ENCODE results near the gene SLC12A6.

SLC12A6 gene

GRCh38 chr15:34332553-34333120 is 4.9 kb downstream of the SLC12A6 start:
- peaks cover 5% of the 10 kb centered on the region for H3K4me1 ChIP-seq
- H3K36me3 ChIP-seq (replicated peaks), result no peaks in the 10 kb centered on the region
- no peak overlapping the region for H3K4me3 ChIP-seq
- in situ Hi-C loops (cut with MboI; ENCODE audit: low sequenced_read_pairs), result no loop called here
- DNase-seq (ENCODE audit: low spot score in 2 of 2), result no peak
- H3K27me3 ChIP-seq (ENCODE audit: low read depth), result no peaks in the 10 kb centered on the region
- H3K9me3 ChIP-seq, result no peaks in the 10 kb centered on the region

DNA sequence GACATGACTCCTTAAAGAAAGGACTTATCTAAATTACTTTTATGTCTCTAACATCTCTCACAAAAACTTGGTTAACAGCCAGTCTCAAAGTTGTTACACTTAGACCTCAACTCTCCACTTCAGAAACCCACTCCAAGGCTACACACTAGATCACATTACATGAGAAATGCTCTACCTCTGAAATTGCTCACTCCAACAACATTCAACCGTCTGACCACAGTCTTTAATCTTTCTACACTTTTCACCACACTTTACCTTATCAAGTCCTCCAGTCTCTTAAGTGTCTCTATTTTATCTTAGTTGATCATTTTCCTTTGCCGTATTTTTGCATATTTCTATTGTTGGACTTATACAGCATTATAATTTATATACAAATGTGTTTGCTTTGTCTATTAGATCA is 5.8 kb downstream of the SLC12A6 start:
- H3K27me3 ChIP-seq (ENCODE audit: low read depth), result no peaks in the 10 kb centered on the region
- no peaks in the 10 kb centered on the region for H3K9me3 ChIP-seq
- in situ Hi-C loops (cut with MboI; ENCODE audit: low sequenced_read_pairs), result no loop called here
- H3K4me1 ChIP-seq, result peaks cover 3% of the 10 kb centered on the region
- H3K36me3 ChIP-seq (replicated peaks), result no peaks in the 10 kb centered on the region
- DNase-seq (ENCODE audit: low spot score in 2 of 2), result no peak
- no peak overlapping the region for H3K4me3 ChIP-seq

GRCh38 chr15:34330279-34330678 is 7.3 kb downstream of the SLC12A6 start:
- Histone ChIP-seq H3K4me3 (no peak overlapping the region), H3K4me1 (no peaks in the 10 kb centered on the region), H3K27me3 (ENCODE audit: low read depth) (no peaks in the 10 kb centered on the region), H3K9me3 (no peaks in the 10 kb centered on the region), H3K36me3 (replicated peaks) (no peaks in the 10 kb centered on the region)
- no peak for DNase-seq (ENCODE audit: low spot score in 2 of 2)
- in situ Hi-C loops (cut with MboI; ENCODE audit: low sequenced_read_pairs), result no loop called here

DNA sequence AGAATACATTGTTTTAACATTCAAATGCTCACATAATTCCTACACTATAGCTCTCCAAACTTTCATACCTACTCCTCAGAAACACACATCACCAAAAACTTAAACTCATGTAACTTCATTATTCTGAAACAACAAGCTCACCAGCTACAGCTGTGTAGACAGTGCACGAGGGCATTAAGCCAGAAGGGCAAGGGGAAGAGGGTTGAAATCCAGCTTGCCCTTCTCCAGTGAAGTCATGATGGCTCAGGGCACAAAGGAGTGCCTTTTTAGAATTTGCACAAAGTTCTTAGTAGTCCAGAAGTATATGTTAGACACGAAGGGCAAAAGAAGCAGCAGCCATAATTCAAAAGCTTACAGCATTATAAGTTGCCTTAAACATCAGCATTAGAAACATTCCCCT is 8.6 kb downstream of the SLC12A6 start:
- in situ Hi-C loops (cut with MboI; ENCODE audit: low sequenced_read_pairs), result no loop called here
- no peak for DNase-seq (ENCODE audit: low spot score in 2 of 2)
- H3K4me3 ChIP-seq, result no peak overlapping the region
- no peaks in the 10 kb centered on the region for H3K27me3 ChIP-seq (ENCODE audit: low read depth)
- no peaks in the 10 kb centered on the region for H3K36me3 ChIP-seq (replicated peaks)
- no peaks in the 10 kb centered on the region for H3K9me3 ChIP-seq
- H3K4me1 ChIP-seq, result no peaks in the 10 kb centered on the region

DNA sequence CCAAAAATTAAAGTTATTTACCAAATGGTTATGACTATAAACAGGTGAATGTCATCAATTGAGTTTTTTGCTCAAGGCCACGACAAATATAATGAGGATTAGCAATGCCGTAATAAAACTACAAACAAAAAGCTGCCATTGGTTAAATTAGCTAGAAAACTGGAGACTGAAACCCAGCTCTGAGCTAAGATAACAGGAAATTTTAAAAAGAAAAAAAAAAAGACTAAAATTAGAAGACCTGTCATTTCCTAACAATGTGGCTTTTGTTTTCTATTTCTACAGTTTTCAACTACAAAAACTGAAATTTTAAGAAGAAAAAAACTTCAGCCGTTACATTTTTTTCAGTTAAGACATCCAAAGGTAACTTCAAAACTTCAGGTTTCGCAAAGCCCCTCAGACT is 9.7 kb downstream of the SLC12A6 start:
- Histone ChIP-seq H3K36me3 (replicated peaks) (no peaks in the 10 kb centered on the region), H3K9me3 (peaks cover 3% of the 10 kb centered on the region), H3K4me3 (no peak overlapping the region), H3K27me3 (ENCODE audit: low read depth) (no peaks in the 10 kb centered on the region), H3K4me1 (no peaks in the 10 kb centered on the region)
- no peak for DNase-seq (ENCODE audit: low spot score in 2 of 2)
- in situ Hi-C loops (cut with MboI; ENCODE audit: low sequenced_read_pairs), result no loop called here

GRCh38 chr15:34325368-34325767 is 12.2 kb downstream of the SLC12A6 start:
- Histone ChIP-seq H3K9me3 (peaks cover 3% of the 10 kb centered on the region), H3K36me3 (replicated peaks) (no peaks in the 10 kb centered on the region), H3K4me1 (no peaks in the 10 kb centered on the region), H3K27me3 (ENCODE audit: low read depth) (no peaks in the 10 kb centered on the region), H3K4me3 (no peak overlapping the region)
- DNase-seq (ENCODE audit: low spot score in 2 of 2), result no peak
- in situ Hi-C loops (cut with MboI; ENCODE audit: low sequenced_read_pairs), result no loop called here

- Histone ChIP-seq H3K9me3 (peaks cover 3% of the 10 kb centered on the region), H3K27me3 (ENCODE audit: low read depth) (no peaks in the 10 kb centered on the region), H3K4me1 (no peaks in the 10 kb centered on the region), H3K4me3 (no peak overlapping the region), H3K36me3 (replicated peaks) (no peaks in the 10 kb centered on the region)
- DNase-seq (ENCODE audit: low spot score in 2 of 2), result no peak
- in situ Hi-C loops (cut with MboI; ENCODE audit: low sequenced_read_pairs), result no loop called here
Observed at GRCh38 chr15:34324933-34325332, 12.6 kb downstream of the SLC12A6 start.

GRCh38 chr15:34323217-34323616 is 14.4 kb downstream of the SLC12A6 start:
- no peak overlapping the region for H3K4me3 ChIP-seq
- peaks cover 3% of the 10 kb centered on the region for H3K9me3 ChIP-seq
- H3K4me1 ChIP-seq, result peaks cover 3% of the 10 kb centered on the region
- H3K36me3 ChIP-seq (replicated peaks), result no peaks in the 10 kb centered on the region
- no peak for DNase-seq (ENCODE audit: low spot score in 2 of 2)
- in situ Hi-C loops (cut with MboI; ENCODE audit: low sequenced_read_pairs), result no loop called here
- H3K27me3 ChIP-seq (ENCODE audit: low read depth), result no peaks in the 10 kb centered on the region

- Histone ChIP-seq H3K9me3 (peaks cover 3% of the 10 kb centered on the region), H3K27me3 (ENCODE audit: low read depth) (no peaks in the 10 kb centered on the region), H3K4me3 (peak overlapping the region; percentile 36), H3K36me3 (replicated peaks) (no peaks in the 10 kb centered on the region), H3K4me1 (peaks cover 15% of the 10 kb centered on the region)
- in situ Hi-C loops (cut with MboI; ENCODE audit: low sequenced_read_pairs), result no loop called here
- DNase-seq (ENCODE audit: low spot score in 2 of 2), result peak; percentile 80 to 89
Observed at GRCh38 chr15:34318277-34319079, 19.1 kb downstream of the SLC12A6 start.

DNA sequence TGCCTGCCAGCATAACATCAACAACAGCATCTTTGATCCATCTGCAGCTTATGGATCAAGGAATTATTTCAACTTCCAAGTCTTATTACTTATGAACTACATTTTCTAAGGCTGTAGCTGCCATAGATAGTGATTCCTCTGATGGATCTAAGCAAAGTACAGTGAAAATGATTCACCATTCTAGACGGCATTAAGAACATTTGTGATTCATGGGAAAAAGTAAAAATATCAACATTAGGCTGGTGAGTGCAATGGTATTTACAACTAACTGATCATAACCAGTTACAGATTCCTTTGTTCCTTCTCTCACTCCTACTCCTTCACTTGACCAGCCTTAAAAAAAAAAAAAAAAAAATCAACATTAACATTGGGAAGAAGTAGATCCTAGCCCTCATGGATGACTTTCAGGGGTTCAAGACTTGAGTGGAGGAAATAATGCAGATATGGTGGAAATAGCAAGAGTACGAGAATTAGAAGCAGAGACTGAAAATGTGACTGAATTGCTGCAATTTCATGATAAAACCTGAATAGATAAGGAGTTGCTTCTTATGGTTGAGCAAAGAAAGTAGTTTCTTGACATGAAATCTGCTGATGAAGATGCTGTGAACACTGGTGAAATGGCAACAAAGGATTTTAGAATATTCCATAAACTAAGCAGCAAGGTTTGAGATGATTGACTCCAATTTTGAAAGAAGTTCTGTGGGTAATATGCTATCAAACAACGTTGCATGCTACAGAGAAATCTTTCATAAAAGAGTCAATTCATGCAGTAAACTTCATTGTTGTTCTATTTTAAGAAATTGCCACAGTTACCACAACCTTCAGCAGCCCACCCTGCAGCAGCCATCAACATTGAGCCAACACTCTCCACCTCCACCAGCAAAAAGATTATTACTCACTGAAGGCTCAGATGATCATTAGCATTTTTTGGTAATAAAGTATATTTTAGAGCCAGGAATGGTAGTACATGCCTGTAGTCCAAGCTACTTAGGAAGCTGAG is 22.8 kb downstream of the SLC12A6 start:
- Histone ChIP-seq H3K27me3 (ENCODE audit: low read depth) (no peaks in the 10 kb centered on the region), H3K36me3 (replicated peaks) (no peaks in the 10 kb centered on the region), H3K4me1 (peaks cover 15% of the 10 kb centered on the region), H3K9me3 (no peaks in the 10 kb centered on the region), H3K4me3 (no peak overlapping the region)
- in situ Hi-C loops (cut with MboI; ENCODE audit: low sequenced_read_pairs), result no loop called here
- DNase-seq (ENCODE audit: low spot score in 2 of 2), result no peak

DNA sequence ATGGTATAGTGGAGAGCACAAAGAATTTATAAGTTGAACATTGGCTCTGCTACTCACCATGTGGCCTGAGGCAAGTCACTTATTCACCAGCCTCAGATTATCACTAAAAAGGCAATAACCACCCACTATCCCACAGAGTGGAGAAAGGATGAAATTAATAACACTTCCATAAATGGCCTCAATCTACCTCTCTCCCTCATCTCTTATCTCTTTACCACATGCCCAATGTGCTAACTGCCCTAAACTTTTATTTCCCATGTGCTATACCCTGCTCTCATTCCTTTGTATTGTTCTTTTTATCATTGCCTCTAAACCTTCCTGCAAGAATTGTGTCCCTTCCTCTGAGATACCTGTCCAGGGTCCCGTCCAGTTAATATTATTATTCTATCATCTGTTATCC is 26.0 kb downstream of the SLC12A6 start:
- H3K4me1 ChIP-seq, result peaks cover 4% of the 10 kb centered on the region; the same call in 1 of the 2 replicates
- no peak overlapping the region for H3K4me3 ChIP-seq
- no peaks in the 10 kb centered on the region for H3K36me3 ChIP-seq (replicated peaks)
- in situ Hi-C loops (cut with MboI; ENCODE audit: low sequenced_read_pairs), result no loop called here
- H3K27me3 ChIP-seq (ENCODE audit: low read depth), result no peaks in the 10 kb centered on the region
- H3K9me3 ChIP-seq, result no peaks in the 10 kb centered on the region
- no peak for DNase-seq (ENCODE audit: low spot score in 2 of 2)

GRCh38 chr15:34304613-34305012 is 33.0 kb downstream of the SLC12A6 start:
- Histone ChIP-seq H3K4me3 (no peak overlapping the region), H3K4me1 (peaks cover 12% of the 10 kb centered on the region), H3K27me3 (ENCODE audit: low read depth) (no peaks in the 10 kb centered on the region), H3K9me3 (no peaks in the 10 kb centered on the region), H3K36me3 (replicated peaks) (no peaks in the 10 kb centered on the region)
- DNase-seq (ENCODE audit: low spot score in 2 of 2), result peak in 1 of 2 experiments; percentile 49
- in situ Hi-C loops (cut with MboI; ENCODE audit: low sequenced_read_pairs), result no loop called here

GRCh38 chr15:34301058-34301457 is 36.5 kb downstream of the SLC12A6 start:
- Histone ChIP-seq H3K27me3 (ENCODE audit: low read depth) (no peaks in the 10 kb centered on the region), H3K4me3 (no peak overlapping the region), H3K36me3 (replicated peaks) (no peaks in the 10 kb centered on the region), H3K9me3 (no peaks in the 10 kb centered on the region), H3K4me1 (peaks cover 8% of the 10 kb centered on the region)
- in situ Hi-C loops (cut with MboI; ENCODE audit: low sequenced_read_pairs), result no loop called here
- DNase-seq (ENCODE audit: low spot score in 2 of 2), result no peak

DNA sequence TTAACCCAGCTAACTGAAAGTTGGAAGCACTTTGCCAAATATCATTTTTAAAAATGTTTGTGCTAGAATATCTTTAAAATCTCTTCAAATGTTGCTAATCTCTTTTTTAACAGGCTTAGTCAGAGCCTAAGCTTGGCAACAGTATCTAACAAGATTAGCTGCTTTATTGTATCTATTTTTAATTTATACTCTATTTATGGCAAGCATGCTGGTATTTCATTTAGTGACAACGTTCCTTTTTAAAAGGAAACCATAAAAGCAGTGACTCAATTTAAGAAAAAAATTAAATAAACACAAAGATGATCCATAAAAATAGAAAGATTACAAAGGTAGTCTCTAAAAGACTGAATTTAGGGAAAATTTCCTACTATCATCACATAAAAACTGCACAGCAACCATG is 40.5 kb downstream of the SLC12A6 start:
- Histone ChIP-seq H3K36me3 (replicated peaks) (no peaks in the 10 kb centered on the region), H3K4me3 (no peak overlapping the region), H3K4me1 (no peaks in the 10 kb centered on the region), H3K27me3 (ENCODE audit: low read depth) (no peaks in the 10 kb centered on the region), H3K9me3 (no peaks in the 10 kb centered on the region)
- in situ Hi-C loops (cut with MboI; ENCODE audit: low sequenced_read_pairs), result no loop called here
- no peak for DNase-seq (ENCODE audit: low spot score in 2 of 2)
